GM19351 (cell line): ENCODE measurements around the gene KIAA1671.

ENCODE experiments used
- ATAC-seq: cut with Tn5 transposase; IDR thresholded peaks from one replicate; pipeline ENCODE4 v1.9.1; 2021; ENCODE audit warnings: mild to moderate bottlenecking, moderate library complexity; ENCODE audit not compliant: unreplicated experiment

Gene KIAA1671

DNA sequence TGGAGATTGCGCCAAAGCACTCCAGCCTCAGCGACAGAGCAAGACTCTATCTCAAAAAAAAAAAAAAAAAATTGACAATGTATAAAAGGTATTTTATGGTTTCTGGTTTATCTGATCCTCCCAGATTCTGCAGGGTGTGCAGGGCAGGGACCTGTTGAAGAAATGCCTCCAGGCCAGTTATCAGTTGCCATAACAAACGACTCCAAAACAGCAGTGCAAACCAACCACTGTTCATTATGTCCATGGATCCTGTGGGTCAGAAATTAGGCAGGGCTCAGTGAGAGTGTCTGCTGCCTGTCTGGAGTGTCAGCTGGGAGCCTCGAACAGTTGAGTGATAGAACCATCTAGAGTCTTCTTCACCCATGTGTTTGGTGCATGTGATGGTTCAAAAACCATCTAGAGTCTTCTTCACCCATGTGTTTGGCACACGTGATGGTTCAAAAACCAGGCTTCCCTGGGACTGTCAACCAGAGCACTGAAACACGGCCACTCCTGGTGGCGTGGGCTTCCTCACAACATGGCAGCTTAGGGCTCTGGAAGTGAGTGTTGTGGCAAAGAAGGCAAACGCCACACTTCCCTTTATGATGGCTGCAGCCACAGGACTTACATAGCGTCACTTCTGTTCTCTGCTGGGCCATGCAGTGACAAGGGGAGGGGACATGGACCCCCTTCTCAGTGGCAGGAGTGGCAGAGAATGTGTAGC, 132.0 kb downstream of the KIAA1671 start:
- ATAC-seq: no peak

DNA sequence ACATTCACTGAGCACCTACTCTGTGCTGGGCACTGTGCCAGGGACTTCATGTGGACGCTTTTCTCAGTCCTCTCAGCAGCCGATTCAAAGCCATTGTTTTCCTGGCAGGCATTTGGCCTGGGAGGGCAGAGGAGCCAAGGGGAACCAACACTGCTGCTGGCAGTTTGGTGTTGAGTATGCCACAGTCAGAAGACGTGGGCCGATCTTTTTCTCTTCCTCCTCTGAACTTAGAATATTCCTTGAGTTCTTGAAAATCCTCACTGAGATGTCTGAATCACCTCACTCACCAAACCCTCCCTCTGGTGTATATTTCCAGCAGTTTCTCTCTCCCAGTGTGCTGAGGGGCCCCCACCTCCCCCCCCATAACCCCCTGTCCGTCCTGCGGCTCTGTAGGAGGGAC, 132.6 kb downstream of the KIAA1671 start:
- ATAC-seq: no peak

DNA sequence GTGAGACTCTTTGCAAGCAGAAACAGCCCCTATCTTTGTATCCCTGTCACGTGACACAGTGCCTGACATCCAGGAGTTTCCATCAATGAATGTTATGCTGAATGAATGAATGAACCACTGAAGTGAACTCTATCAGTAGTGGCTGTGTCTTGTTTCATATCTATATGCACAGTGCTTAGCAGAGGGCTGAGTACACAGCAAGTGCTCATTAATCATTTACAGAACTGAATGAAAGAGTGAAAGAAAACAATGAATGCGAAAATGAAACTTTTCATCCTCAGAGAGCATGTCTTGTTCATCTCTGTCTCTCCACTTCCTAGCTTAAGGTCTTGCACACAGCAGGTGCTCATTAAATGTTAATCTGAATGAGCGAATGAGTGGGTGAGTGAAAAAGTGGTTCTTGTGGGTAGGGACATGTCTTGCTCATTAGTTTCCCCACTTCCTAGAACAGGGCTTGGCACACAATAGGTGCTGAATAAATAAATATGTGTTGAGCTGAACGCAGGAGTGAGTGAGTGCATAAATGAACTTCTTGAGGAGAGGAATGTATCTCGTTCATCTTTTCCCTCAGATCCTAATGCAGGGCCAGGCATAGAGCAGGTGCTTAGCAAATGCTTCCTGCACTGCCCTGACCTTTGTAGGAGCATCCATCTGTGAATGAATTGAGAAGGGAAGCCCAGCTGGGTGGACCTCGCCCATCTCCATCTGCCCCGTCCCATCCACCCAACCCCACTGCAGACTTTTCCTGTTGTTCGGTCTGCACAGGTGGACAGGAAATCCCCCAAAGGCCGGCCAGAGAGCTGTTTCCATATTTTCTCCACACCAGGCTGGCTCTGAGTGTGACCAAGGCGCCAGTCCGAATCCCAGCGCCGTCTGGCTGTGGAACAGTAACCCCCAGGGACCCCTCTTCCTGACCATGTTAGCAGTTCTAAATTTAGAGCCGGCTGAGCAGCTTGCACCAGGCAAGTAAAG, 133.7 kb downstream of the KIAA1671 start:
- peak; percentile 62 for ATAC-seq

DNA sequence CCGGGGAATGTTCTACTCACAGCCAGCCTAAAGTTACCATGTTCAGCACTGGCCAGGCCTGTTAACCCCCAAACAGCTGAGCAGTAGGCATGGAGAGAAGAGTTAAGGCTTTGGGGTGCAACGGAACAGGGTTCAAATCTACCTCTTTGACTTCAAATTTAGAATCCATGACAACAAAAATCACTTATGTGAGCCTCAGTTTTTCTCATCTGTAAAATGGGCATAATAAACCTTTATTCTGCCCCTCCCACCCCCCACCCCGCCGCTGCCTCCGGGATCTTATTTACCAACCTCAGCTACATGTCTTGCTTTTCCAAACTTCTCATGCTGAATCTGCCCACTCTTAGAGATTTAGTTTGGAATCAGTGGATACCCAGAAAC, 134.4 kb downstream of the KIAA1671 start:
- no peak for ATAC-seq

DNA sequence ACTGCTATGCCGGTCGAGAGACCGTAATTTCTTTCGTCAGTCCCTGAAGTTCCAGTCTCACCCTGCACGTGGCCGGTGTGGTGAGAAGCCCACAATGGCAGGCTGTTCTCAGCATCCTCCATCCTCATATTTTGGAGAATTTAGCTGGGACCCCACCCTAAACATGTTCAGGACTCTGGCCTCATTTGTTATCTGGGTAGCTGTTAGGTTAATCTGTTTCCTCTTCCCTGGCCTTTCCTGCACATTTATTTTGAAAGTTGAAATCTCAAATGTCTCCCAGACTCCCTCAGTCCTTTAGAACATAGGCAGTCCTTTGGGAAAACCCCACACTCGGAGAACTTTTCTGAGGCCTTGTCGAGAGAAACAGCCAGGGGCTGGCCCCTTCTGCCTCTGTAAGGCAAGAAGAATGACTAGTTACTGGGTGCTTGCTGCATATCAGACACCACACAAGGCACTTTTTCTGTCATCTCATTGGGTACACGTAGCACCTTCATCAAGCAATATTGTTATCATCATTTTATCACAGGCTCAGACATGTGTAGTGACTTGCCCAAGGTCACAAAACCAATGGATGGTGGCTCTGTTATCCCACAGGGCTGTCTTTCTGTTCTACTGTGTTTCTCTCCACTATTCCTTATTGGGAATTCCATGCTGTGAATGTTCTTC, 137.8 kb downstream of the KIAA1671 start:
- no peak for ATAC-seq

DNA sequence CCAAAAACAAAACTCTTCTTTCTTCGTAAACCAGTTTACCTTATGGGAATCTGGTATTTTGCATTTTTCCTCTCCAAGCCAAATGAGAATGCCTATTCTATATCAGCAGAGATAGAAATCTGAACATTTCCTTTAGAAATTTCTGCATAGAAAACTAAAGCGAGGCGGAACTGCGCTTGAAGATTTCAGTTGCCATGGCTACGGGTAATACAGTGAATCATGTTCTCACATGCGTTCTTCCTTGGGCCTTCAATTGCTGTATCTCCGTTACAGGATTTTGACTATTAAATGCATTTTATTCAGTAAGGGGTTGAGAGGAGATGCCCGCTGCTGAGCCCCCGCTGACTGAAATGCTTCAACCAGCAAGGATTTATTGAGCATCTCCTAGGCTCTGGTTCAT, 138.9 kb downstream of the KIAA1671 start:
- ATAC-seq: no peak

DNA sequence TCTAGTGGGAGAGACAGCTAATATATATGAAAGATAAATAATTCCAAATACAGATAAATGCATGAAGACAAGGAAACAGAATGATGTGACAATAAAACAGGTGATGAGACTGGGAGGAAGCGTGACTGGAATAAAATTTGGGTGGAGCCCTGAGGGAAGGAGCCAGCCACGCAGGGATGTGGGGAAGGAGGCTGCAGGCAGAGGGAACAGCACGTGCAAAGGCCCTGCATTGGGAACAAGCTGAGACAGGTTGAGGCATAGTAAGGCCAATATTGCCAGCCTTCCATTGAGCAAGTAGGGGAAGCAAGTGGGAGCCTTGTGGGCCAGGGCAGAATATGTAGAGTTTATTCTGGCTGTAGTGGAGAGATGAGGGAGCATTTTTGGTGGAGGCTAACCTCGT, 139.6 kb downstream of the KIAA1671 start:
- no peak for ATAC-seq

DNA sequence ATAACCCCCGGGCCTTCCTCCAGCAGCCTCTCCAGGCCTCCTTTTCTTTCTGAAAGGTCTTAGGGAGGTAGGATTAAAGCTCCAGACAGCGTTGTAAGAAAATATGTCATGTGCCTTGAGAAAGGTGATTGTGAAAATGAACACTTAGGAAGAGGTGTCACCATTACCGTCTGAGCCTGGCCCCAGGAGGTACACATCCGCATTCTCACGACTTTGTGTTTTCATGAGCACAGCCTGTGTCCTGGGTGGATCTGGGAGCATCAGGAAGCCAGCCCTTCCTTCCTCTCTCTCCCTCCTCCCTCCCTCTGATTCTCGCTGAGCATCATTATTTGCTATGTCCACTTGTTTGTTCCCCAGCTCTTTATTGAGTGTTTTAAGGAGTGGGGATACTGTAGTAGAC, 142.1 kb downstream of the KIAA1671 start:
- no peak for ATAC-seq

DNA sequence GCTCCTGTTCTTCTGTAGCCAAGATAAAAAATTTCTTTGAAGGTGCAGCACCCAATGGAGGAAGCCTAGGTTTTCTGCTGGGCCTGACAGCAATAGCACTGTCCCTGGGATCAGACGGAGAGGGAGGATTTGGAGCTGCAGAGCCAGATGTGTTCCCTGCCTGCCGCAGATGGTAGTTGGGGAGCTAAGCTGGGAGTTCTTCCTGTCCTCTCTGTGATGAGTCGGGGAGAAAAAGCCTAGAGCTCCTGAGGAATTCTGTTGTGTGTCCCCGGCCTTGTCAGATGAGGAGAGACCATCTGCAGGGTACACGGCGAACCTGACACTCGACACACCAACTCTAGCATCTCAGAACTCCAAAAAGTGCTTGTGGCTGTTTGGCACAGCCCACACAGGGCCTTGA, 143.4 kb downstream of the KIAA1671 start:
- ATAC-seq: no peak

DNA sequence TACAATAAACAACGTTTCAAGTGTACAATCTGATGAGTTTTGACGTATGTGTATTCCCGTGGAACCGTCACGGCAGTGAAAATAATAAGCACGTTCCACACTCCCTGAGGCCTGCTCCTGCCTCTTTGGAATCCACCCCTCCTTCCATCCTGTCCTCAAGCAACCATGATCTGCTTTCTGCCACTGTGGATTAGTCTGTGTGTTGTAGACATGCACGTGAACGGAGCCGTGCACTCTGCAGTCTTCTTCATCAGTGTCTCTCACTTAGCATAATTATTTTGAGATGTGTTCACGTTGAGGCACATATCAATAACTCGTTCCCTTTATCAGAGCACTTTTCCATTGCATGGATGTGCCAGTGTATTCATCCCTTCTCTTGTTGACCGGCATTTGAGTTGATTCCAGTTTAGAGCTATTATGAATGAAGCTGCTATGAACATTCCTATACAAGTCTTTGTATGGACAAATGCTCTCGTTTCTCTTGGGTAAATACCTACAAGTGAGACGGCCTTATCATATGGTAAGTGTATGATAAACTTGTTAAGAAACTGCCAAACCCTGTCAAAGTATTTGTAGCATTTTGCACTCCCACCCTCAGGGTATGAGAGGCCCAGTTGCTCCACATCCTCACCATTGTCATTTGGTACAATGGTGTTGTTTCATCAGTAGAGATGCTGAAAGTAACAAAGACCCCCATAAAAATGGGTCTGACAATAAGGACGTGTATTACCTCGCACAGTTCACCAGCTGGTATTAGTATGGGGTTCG, 144.3 kb downstream of the KIAA1671 start:
- no peak for ATAC-seq

DNA sequence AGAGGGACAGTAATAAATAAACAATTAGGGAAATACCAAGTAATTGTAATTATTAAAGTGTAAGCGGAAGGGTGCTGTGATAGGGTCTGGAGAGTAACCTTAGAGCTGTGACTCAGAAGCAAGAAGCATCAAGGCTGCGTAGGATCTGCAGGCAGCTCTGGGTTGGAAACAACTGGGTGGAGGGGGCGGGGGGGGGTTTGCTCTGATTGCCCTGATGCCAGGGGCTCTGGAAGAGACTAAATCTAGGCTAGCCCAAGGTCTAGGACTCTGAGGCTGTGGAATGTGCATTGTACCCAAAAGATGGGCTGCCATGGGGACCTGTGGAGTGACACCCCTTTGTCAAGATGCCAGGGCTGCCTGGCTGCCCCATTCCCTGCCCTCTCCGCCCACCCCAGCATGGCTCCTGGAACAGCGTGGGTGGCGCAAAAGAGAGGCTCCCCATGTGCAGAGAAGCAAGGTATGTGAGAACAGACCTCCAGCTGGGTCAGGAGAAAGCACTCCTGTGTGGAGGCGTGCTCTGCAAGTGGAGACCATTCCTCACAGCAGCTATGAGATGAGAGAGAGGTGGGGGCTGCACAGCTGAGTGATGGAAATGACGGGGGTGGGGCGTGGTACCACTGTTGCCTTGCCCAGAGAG, 146.0 kb downstream of the KIAA1671 start:
- ATAC-seq: no peak

DNA sequence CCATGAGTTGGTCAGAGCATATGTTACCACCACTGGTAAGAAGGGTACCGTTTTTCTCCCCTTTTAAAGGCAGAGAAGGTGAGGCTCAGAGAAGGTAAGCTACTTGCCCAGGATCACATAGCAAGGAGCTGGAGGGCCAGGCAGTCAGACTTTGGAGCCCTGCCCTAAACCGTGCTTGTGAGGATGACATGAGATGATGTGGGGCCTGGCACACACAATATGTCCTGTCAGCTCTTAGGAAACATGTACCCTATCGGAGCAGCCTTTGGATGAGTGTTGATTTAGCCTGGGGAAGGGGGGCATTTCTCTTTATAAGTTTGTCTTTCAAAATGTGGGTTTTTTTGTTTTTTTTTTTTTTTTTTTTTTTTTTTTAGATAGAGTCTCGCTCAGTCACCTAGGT, 146.7 kb downstream of the KIAA1671 start:
- ATAC-seq: no peak

DNA sequence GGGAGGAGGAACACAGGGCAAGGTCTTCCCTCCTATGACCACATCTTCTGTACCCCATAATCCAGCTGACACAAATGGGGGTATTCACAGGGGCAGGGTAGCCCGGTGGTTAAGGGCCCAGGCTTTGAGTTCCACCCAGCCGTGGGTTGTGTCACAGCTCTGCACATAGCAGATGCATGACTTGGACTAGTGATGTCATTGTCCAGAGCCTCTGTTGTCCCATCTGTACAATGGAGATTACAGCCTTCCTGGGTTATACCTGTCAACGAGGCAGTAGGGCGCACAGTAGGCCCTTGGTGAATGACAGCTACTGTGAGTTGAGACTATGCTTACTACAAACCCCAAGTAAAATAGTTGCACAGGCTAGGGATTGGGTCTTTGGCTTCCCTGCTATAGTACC, 147.9 kb downstream of the KIAA1671 start:
- ATAC-seq: no peak

DNA sequence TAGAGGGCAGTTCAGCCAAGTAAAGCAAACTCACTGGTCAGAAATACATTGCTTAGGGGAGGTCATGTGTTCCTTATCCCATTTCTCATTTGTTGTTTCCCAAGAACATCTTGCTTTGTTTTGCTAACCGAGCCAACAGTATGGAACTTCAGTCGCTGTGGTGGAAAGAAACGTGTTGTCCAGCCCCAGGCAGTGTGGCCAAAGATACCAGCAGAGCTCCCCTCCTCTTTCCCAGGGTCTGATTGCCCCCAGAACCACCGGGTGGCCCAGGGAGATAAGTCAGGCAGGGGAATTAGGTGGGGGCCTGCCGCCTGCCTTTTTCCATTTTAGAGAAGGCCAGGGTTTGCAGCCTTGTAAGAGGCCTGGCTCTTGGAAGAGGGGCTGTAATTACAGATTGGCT, 148.4 kb downstream of the KIAA1671 start:
- no peak for ATAC-seq

DNA sequence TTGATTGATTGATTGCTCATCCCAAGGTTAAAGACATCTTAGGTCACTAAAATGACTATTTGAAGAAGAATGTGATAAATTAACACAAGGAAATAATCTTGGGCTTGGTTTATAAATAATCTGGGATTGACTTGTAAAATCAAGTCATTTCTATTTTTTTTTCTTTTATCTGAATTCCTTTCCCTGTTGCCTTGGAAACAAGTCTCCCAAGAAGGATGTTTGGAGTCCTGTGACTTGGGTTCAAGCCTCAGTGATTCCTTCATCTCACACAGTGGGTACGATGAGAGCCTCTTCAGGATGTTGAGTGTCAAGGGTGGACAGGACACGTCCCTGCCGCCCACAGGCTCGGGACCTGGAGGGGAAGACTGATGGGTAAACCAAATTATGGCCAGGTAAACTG, 149.0 kb downstream of the KIAA1671 start:
- no peak for ATAC-seq

DNA sequence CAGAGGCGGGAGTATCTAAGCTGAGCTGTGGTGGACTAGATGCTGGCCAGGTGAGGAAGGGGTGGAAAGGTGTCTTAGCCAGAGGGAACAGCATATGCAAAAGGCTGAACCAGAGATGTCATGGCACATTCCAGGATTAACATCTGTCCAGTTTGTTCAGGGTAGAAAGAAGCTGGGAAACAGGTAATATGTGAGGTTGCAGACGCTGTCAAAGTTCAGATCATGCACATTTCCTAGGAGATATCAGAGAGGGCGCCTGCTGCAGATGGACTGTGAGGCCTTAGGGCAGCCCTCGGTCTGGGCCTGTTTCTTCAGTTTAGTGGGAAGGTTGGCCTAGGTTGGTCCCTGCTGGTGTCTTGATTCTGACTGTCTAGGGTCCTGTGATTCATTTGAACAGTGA, 149.5 kb downstream of the KIAA1671 start:
- no peak for ATAC-seq

DNA sequence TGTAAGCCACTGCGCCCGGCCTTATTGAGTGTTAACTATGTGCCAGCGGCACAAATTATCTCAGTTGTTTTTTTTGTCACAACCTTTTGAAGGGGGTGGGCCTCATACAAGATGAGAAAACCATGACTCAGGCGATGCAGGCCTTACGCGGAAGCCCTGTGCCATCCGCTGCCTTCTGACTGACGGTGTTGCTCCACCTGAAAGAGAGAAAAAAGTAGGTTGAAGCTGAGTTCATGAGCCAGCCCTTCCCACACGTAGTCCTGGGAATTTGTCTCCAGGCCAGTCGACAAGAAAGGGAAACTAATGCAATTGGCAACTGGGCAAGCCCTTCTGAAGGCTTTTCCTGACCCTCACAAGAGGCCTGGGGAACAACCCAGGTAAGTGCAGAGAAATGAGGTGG, 150.2 kb downstream of the KIAA1671 start:
- no peak for ATAC-seq

DNA sequence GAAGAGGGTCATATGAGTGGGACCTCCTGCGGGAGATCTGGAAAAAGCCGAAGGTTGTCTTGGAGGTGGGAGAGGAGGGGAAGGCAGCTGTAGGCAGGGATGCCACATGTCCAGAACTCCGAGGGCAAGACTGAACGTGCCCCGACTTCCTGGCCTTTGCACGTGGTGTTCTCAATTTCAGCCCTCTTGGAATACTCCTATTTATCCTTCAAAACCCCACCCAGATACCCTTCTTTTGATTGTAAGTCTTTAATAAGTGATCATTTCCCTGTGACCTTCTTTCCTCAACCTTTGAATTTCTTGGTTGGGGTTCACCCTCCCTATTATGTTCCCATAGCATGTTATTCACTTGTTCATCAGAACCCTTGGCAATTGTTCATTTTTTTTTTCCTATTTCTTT, 151.9 kb downstream of the KIAA1671 start:
- ATAC-seq: no peak

DNA sequence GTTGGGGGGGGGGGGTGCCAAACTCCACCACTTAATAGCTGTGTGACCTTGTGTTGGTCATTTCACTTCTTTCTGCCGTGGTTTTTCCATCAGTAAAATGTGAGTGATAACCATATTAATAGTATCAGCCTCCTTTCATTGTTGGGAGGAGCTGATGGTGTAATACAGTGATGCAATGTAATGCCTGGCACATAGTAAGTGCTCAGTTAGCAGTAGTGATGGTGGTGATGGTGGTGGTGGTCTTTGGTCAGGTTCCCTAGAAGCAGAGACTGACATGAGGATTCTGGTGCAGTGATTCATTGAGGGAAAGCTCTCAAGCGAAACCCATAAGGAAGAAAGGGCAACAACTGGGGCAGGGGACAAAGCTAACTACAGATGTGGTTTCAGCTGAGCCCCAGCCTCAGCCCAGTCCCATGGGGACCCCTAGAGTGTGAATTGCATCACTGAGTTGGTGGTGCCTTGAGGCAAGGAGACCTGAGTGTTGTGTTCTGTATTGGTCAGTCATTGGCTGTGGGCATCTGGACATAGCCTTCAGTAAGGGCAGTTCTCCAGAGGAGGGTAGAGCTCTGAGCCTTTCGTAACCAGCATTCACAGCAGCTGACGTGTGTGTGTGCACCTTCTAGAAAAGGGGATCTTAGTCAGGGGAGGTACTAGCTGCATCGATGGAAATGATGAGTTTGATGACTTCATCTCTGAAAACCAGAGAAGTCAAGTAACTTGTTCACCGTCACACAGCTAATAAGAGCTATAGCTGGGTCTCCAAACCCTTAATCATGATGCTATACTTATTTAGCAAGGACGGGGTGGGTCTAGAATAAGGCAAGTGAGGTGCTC, 153.5 kb downstream of the KIAA1671 start:
- no peak for ATAC-seq
